Measurements from ENCODE around the gene MED13L.

DNA sequence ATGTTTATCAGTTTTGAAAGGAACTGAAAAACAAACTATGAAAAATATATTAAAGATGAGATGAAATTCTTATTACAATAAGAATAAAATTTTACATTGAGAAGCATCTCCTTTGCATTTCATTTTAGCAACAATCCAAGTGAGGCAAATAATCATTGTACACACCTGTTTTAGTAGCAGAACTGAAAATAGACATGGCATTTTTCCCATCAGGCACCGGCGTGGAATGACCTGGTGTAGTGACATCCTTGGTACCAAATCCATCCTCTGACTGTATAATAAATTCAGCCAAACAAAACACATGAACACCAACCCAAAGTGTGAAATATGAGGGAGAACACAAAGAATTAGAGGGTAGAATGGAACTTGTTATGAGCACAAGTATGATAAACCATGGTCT lies 271.4 kb downstream of the MED13L start:
- TF ChIP-seq, protein P1, sequence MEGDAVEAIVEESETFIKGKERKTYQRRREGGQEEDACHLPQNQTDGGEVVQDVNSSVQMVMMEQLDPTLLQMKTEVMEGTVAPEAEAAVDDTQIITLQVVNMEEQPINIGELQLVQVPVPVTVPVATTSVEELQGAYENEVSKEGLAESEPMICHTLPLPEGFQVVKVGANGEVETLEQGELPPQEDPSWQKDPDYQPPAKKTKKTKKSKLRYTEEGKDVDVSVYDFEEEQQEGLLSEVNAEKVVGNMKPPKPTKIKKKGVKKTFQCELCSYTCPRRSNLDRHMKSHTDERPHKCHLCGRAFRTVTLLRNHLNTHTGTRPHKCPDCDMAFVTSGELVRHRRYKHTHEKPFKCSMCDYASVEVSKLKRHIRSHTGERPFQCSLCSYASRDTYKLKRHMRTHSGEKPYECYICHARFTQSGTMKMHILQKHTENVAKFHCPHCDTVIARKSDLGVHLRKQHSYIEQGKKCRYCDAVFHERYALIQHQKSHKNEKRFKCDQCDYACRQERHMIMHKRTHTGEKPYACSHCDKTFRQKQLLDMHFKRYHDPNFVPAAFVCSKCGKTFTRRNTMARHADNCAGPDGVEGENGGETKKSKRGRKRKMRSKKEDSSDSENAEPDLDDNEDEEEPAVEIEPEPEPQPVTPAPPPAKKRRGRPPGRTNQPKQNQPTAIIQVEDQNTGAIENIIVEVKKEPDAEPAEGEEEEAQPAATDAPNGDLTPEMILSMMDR (conservative IDR thresholded peaks at IDR 0.05; ENCODE audit: low read depth, low read length) = no peak
- TF ChIP-seq EZH2 (IDR thresholded peaks at IDR 0.05; ENCODE audit: borderline replicate concordance, low read depth, low read length, poor library complexity, severe bottlenecking) = no peak

All from A673 (cell line).